Thyroid gland (tissue), 4 donors: ENCODE data around the gene GSG1L2. TPM values are rescaled to one million over a fixed set of nuclear protein-coding genes. Genes with fewer than 3 reads are reported as not detected.

Experiments used
- DNase-seq, 2 donors: peaks; one replicate each; pipeline ENCODE4 v3.0.0-alpha.2; 2019
- H3K27ac ChIP-seq, 3 donors: fragments of 200-600 bp; sonication (generic); 1 replicate in 2 of 3; 2 replicates in 1 of 3; pipeline ENCODE4 v1.5.1; 2016 to 2019; ENCODE audit warnings: mild to moderate bottlenecking in 1 of 3, moderate library complexity in 1 of 3
- H3K27me3 ChIP-seq: fragments of 200-600 bp; sonication (generic); one replicate; pipeline ENCODE4 v1.5.1; 2019
- H3K36me3 ChIP-seq, 2 donors: fragments of 200-600 bp; sonication (generic); one replicate each; pipeline ENCODE4 v1.5.1; 2016 to 2019
- H3K4me1 ChIP-seq, 2 donors: fragments of 200-600 bp; sonication (generic); one replicate each; pipeline ENCODE4 v1.5.1; 2017 to 2019
- H3K4me3 ChIP-seq, 3 donors: fragments of 200-600 bp; sonication (generic); replicated peaks in 1 of 3; 1 replicate in 2 of 3; 2 replicates in 1 of 3; pipeline ENCODE4 v1.5.1; 2016; ENCODE audit warnings: mild to moderate bottlenecking in 1 of 3
- H3K9me3 ChIP-seq: fragments of 200-600 bp; sonication (generic); one replicate; pipeline ENCODE4 v1.5.1; 2017
- CTCF ChIP-seq, 6 experiments: fragments of 200-600 bp in 3 of 6; fragments of 450-650 bp in 3 of 6; sonication (generic) in 3 of 6; IDR thresholded peaks; one replicate each; pipeline ENCODE4 v1.5.1; 2016 to 2019; ENCODE audit warnings: antibody characterized with exemption in 6 of 6, mild to moderate bottlenecking in 2 of 6, inconsistent platforms in 1 of 6, moderate library complexity in 1 of 6
- POLR2A ChIP-seq, 2 donors: fragments of 450-650 bp; IDR thresholded peaks; one replicate each; pipeline ENCODE4 v1.6.1; 2017; ENCODE audit warnings: antibody characterized with exemption in 2 of 2, mild to moderate bottlenecking in 2 of 2, moderate library complexity in 1 of 2
- WGBS, 2 donors: methylation state at CpG; one replicate each; pipeline ENCODE4 v1.1.5; 2017; 5-methylcytosine and 5-hydroxymethylcytosine counted together
- intact Hi-C: fragments of 100-400 bp; cut with DNase I; formaldehyde crosslinking; loops from one replicate; pipeline ENCODE4 v1.15.1; 2023
- total RNA-seq, 4 donors: library from RNA; depleted of rRNA; stranded (reverse); fragments of >200 nt; gene quantifications; one replicate each; pipeline ENCODE4 v1.2.3, GENCODE V29; 2016

The GSG1L2 gene
- total RNA-seq, 4 donors from 2014 or later, result not detected

DNA sequence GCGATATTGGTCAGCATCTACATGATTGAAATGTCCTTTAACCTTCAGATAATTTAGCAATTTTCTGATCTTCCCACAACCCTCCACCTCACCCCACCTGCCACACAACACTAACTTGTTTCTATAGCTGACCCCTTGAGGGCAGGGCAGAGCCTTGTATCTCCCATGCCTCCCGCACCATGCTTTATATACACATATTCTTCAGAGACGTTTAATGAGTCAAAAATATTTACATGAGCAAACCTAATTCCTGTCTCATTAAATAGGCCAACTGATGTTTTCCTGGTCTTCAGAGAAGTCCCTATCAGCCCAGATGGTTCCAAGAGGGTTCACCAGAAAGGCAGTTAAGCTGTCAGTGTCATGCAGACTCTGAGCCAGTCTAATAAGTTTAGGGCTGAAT lies 23.9 kb downstream of the GSG1L2 start:
- 82 to 84% methylated on average over 3 of the region's 3 CpGs for WGBS, 2 donors
- DNase-seq, result no peak
- Histone ChIP-seq H3K27me3 (no peaks in the 10 kb centered on the region), H3K4me3 (no peak overlapping the region), H3K4me1 (no peaks in the 10 kb centered on the region), H3K27ac (no peak overlapping the region), H3K9me3 (no peaks in the 10 kb centered on the region), H3K36me3 (no peaks in the 10 kb centered on the region)
- TF ChIP-seq POLR2A (IDR thresholded peaks at IDR 0.05), result no peak
- TF ChIP-seq CTCF (IDR thresholded peaks at IDR 0.05), result no peak
- intact Hi-C loops, result no loop called here

- DNase-seq, result no peak
- no peaks in the 10 kb centered on the region for H3K9me3 ChIP-seq
- no peaks in the 10 kb centered on the region for H3K36me3 ChIP-seq
- no peak overlapping the region for H3K4me3 ChIP-seq
- H3K4me1 ChIP-seq, result no peaks in the 10 kb centered on the region
- intact Hi-C loops, result no loop called here
- 87 to 93% methylated on average over 15 of the region's 15 CpGs for WGBS, 2 donors
- no peak for TF ChIP-seq CTCF (IDR thresholded peaks at IDR 0.05)
- no peak for TF ChIP-seq POLR2A (IDR thresholded peaks at IDR 0.05)
- no peak overlapping the region for H3K27ac ChIP-seq
- no peaks in the 10 kb centered on the region for H3K27me3 ChIP-seq
Observed at GRCh38 chr17:9792181-9792840, 29.6 kb downstream of the GSG1L2 start.

DNA sequence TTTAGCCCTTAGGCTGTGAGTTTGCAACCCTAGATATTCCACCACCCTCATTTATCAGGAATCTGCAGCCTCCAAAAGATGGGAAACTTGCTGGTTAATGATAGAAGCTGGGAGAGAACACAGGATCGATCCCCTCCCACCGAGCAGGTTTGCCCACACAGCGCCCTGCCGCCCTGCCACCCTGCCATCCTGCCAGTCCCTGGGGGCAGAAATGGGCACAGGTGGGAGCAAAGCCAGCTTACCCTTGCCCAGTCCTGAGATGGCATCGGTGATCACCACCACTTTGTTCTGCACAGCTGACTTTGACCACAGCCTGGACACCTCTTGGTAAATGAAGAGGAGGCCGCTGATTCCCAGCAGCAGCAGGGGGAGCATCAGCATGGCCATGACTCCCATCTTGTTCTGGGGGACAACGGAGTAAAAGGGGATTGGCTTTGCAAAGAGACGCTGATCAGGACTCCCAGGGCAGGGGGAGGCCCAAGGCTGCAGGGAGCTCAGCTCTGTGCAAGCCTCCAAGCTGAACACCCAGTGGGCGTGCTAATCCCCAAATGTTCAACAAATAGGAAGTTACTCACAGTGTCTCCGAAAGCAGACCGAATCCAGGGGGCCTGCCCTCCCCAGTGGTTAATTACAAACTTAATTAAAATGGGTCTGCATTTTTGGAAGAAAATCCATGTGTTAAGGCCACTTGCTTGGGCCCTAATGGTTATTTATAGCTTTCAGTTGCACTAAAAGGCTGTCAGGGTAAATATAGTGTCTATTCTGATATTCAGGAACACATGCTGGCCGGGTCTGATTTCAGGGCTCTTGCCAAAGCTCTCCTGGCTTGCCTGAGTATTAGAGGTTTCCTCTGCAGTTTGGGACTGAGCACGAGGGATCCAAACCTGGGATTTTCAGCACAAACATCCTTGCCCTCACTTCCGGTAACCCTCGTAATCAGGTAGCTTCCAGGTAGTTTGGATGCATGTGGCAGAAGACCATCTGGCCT lies 30.7 kb downstream of the GSG1L2 start, which contains the start of gene DHRS7C:
Gene DHRS7C (minus strand): TSS at position 704 of the 988 bp plus-strand sequence. CDS start 308 bp downstream, at position 396.
- Histone ChIP-seq H3K36me3 (no peaks in the 10 kb centered on the region), H3K9me3 (no peaks in the 10 kb centered on the region), H3K4me3 (no peak within 1 kb of the TSS), H3K4me1 (no peaks in the 10 kb centered on the region), H3K27me3 (no peaks in the 10 kb centered on the region), H3K27ac (no peak within 1 kb of the TSS)
- intact Hi-C loops, result no loop called here
- DNase-seq, result no peak
- WGBS, 2 donors, result 68 to 70% methylated on average over 14 to 15 of the region's 15 CpGs
- TF ChIP-seq POLR2A (IDR thresholded peaks at IDR 0.05) (no peak), CTCF (IDR thresholded peaks at IDR 0.05) (no peak)

- Histone ChIP-seq H3K27me3 (no peaks in the 10 kb centered on the region), H3K4me3 (no peak overlapping the region), H3K36me3 (no peaks in the 10 kb centered on the region), H3K4me1 (no peaks in the 10 kb centered on the region), H3K27ac (no peak overlapping the region), H3K9me3 (no peaks in the 10 kb centered on the region)
- TF ChIP-seq CTCF (IDR thresholded peaks at IDR 0.05) (no peak), POLR2A (IDR thresholded peaks at IDR 0.05) (no peak)
- WGBS, 2 donors, result 83 to 91% methylated on average over 4 of the region's 4 CpGs
- intact Hi-C loops, result no loop called here
- no peak for DNase-seq
Observed at GRCh38 chr17:9790316-9790715, 31.6 kb downstream of the GSG1L2 start.

- Histone ChIP-seq H3K27me3 (no peaks in the 10 kb centered on the region), H3K9me3 (no peaks in the 10 kb centered on the region), H3K4me1 (no peaks in the 10 kb centered on the region), H3K4me3 (no peak overlapping the region), H3K27ac (no peak overlapping the region), H3K36me3 (no peaks in the 10 kb centered on the region)
- 58 to 62% methylated on average over 8 of the region's 8 CpGs for WGBS, 2 donors
- DNase-seq, result no peak
- intact Hi-C loops, result no loop called here
- TF ChIP-seq POLR2A (IDR thresholded peaks at IDR 0.05) (no peak), CTCF (IDR thresholded peaks at IDR 0.05) (no peak)
Observed at GRCh38 chr17:9788601-9789000, 33.3 kb downstream of the GSG1L2 start.
